ENCODE measurements around the gene NF1.

- TF ChIP-seq MAX (IDR thresholded peaks at IDR 0.05) (no peak), NR2C2 (CRISPR knock-in tag; IDR thresholded peaks at IDR 0.05; ENCODE audit: borderline replicate concordance) (no peak), TBX3 (IDR thresholded peaks at IDR 0.05; ENCODE audit: borderline replicate concordance) (no peak), ZNF512 (CRISPR knock-in tag; IDR thresholded peaks at IDR 0.05) (no peak)
Observed at GRCh38 chr17:31096106-31096436, 1.3 kb downstream of the NF1 start.
